ENCODE results near the gene NAA40.

The NAA40 gene

GRCh38 chr11:63918507-63919191 is 20.2 kb upstream of the NAA40 start:
- H3K14ac ChIP-seq (ENCODE audit: low read length) = peak overlapping the region; percentile 78
- peak overlapping the region; percentile 69 for H3K4me2 ChIP-seq (ENCODE audit: insufficient read depth, low read length, poor library complexity, severe bottlenecking)
- peak overlapping the region; percentile 97 for H4K91ac ChIP-seq (ENCODE audit: low read depth, low read length, poor library complexity)
- peak overlapping the region; percentile 100 for H3K18ac ChIP-seq (ENCODE audit: low read length)
- peak overlapping the region; percentile 93 for H3K9ac ChIP-seq (ENCODE audit: low read depth, low read length, poor library complexity)
- H3K9me3 ChIP-seq (replicated peaks in 1 of 2; ENCODE audit: control insufficient read depth in 2 of 2, insufficient read depth in 1 of 2, low read depth in 1 of 2, low read length in 2 of 2) = peaks cover 0 to 5% of the 10 kb centered on the region in 2 donors
- H3K4me3 ChIP-seq (ENCODE audit: low read length in 2 of 2) = peak overlapping the region; percentile 24 to 66
- no CpG with 5 or more reads among the region's 9 CpGs for WGBS, 2 donors (ENCODE audit: extremely low coverage in 2 of 2, insufficient read length in 2 of 2, insufficient replicate concordance in 1 of 2)
- DNase-seq (ENCODE audit: low spot score) = no peak
- H2AK5ac ChIP-seq (ENCODE audit: low read depth, low read length) = peak overlapping the region; percentile 50
- H2BK12ac ChIP-seq (ENCODE audit: low read length) = peak overlapping the region; percentile 97
- peak overlapping the region; percentile 90 for H3K4ac ChIP-seq (ENCODE audit: low read length)
- peak overlapping the region; percentile 99 for H2BK5ac ChIP-seq (ENCODE audit: low read length)
- peak overlapping the region; percentile 81 for H2AFZ ChIP-seq (ENCODE audit: low read length)
- H3K4me1 ChIP-seq (ENCODE audit: control insufficient read depth in 2 of 2, insufficient read depth in 1 of 2, low read depth in 1 of 2, low read length in 2 of 2) = peaks cover 33 to 37% of the 10 kb centered on the region in 2 donors
- H2BK120ac ChIP-seq (ENCODE audit: low read depth, low read length) = peak overlapping the region; percentile 98
- peak overlapping the region; percentile 84 for H2BK15ac ChIP-seq (ENCODE audit: low read length)
- no peaks in the 10 kb centered on the region for H3K27me3 ChIP-seq (ENCODE audit: control insufficient read depth in 3 of 3, insufficient read depth in 3 of 3, low read depth in 1 of 3, low read length in 3 of 3)
- peak overlapping the region; percentile 87 for H3K23ac ChIP-seq (ENCODE audit: low read depth, low read length, poor library complexity)
- H4K8ac ChIP-seq (ENCODE audit: low read depth, low read length) = no peak overlapping the region
- peak overlapping the region; percentile 91 for H3K27ac ChIP-seq (replicated peaks; ENCODE audit: low read length)
- H3K36me3 ChIP-seq (replicated peaks in 1 of 2; ENCODE audit: control insufficient read depth in 2 of 2, insufficient read depth in 2 of 2, low read length in 2 of 2) = peaks cover 15 to 17% of the 10 kb centered on the region in 2 donors
- H3K79me1 ChIP-seq (ENCODE audit: low read depth, low read length) = peaks cover 19% of the 10 kb centered on the region

DNA sequence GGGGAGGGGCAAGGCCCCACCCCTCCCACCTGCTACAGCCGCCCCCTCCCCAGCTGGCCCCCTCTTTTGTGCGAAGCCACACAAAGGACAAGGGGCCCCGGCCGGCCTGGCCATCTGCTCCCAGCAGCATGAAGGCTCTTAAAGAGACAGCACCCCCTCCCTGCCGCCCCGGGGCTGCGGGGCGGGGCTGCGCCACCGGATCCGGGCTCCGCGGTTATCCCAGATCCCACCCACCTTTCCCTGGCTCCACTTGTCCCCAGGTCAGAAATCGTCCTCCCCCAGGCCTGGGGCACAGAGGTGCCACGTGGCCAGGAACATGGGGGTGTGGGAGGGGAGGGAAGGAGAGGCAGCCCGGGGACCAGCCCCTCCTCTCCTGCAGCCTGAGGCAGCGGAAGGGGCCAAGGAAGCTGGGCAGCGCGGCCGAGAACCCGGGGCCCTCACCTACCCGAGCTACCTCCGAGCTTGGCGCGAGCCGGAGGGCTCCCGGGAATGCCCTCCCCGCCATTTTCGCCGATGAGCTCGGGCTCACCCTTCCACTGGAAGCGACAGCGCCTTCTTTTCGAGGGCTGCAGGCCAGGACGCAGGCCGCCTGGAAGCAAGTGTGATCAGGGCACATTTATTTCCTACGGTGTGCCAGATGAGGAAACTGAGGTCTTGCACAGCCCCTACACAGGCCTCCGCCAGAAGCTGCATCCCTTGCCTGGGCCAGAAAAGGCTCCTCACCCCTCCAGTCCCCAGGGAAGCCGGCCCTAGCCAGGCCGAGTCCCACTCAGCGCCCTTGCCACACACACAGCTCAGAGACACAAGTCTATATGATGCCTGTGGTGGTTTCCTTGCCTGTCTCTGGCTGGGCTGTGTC is 19.3 kb upstream of the NAA40 start:
- H3K18ac ChIP-seq (ENCODE audit: low read length) = peak overlapping the region; percentile 99
- peaks cover 7 to 8% of the 10 kb centered on the region in 2 donors for H3K36me3 ChIP-seq (replicated peaks in 1 of 2; ENCODE audit: control insufficient read depth in 2 of 2, insufficient read depth in 2 of 2, low read length in 2 of 2)
- peak overlapping the region; percentile 70 for H4K8ac ChIP-seq (ENCODE audit: low read depth, low read length)
- peak; percentile 84 for DNase-seq (ENCODE audit: low spot score)
- H2AFZ ChIP-seq (ENCODE audit: low read length) = peak overlapping the region; percentile 81
- peak overlapping the region; percentile 64 for H3K4me2 ChIP-seq (ENCODE audit: insufficient read depth, low read length, poor library complexity, severe bottlenecking)
- no CpG with 5 or more reads among the region's 41 CpGs for WGBS, 2 donors (ENCODE audit: extremely low coverage in 2 of 2, insufficient read length in 2 of 2, insufficient replicate concordance in 1 of 2)
- H2AK5ac ChIP-seq (ENCODE audit: low read depth, low read length) = peak overlapping the region; percentile 100
- peaks cover 18% of the 10 kb centered on the region for H3K79me1 ChIP-seq (ENCODE audit: low read depth, low read length)
- peak overlapping the region; percentile 99 for H3K4ac ChIP-seq (ENCODE audit: low read length)
- peak overlapping the region; percentile 86 for H3K9ac ChIP-seq (ENCODE audit: low read depth, low read length, poor library complexity)
- H4K91ac ChIP-seq (ENCODE audit: low read depth, low read length, poor library complexity) = peak overlapping the region; percentile 47
- peaks cover 33 to 37% of the 10 kb centered on the region in 2 donors for H3K4me1 ChIP-seq (ENCODE audit: control insufficient read depth in 2 of 2, insufficient read depth in 1 of 2, low read depth in 1 of 2, low read length in 2 of 2)
- peak overlapping the region; percentile 100 for H2BK15ac ChIP-seq (ENCODE audit: low read length)
- H3K27me3 ChIP-seq (ENCODE audit: control insufficient read depth in 3 of 3, insufficient read depth in 3 of 3, low read depth in 1 of 3, low read length in 3 of 3) = no peaks in the 10 kb centered on the region
- H3K4me3 ChIP-seq (ENCODE audit: low read length in 2 of 2) = peak overlapping the region; percentile 16 to 66
- peak overlapping the region; percentile 28 for H3K14ac ChIP-seq (ENCODE audit: low read length)
- H3K23ac ChIP-seq (ENCODE audit: low read depth, low read length, poor library complexity) = peak overlapping the region; percentile 94
- H3K9me3 ChIP-seq (replicated peaks in 1 of 2; ENCODE audit: control insufficient read depth in 2 of 2, insufficient read depth in 1 of 2, low read depth in 1 of 2, low read length in 2 of 2) = peaks cover 0 to 5% of the 10 kb centered on the region in 2 donors
- H2BK120ac ChIP-seq (ENCODE audit: low read depth, low read length) = peak overlapping the region; percentile 100
- peak overlapping the region; percentile 99 for H2BK5ac ChIP-seq (ENCODE audit: low read length)
- H2BK12ac ChIP-seq (ENCODE audit: low read length) = peak overlapping the region; percentile 77
- H3K27ac ChIP-seq (replicated peaks; ENCODE audit: low read length) = peak overlapping the region; percentile 91

GRCh38 chr11:63920126-63920938 is 18.5 kb upstream of the NAA40 start:
- DNase-seq (ENCODE audit: low spot score) = no peak
- Histone ChIP-seq H3K79me1 (ENCODE audit: low read depth, low read length) (peaks cover 11% of the 10 kb centered on the region), H3K4me1 (ENCODE audit: control insufficient read depth in 2 of 2, insufficient read depth in 1 of 2, low read depth in 1 of 2, low read length in 2 of 2) (peaks cover 25 to 31% of the 10 kb centered on the region in 2 donors), H3K23ac (ENCODE audit: low read depth, low read length, poor library complexity) (peak overlapping the region; percentile 94), H2BK12ac (ENCODE audit: low read length) (peak overlapping the region; percentile 77), H3K9ac (ENCODE audit: low read depth, low read length, poor library complexity) (peak overlapping the region; percentile 86), H3K4me2 (ENCODE audit: insufficient read depth, low read length, poor library complexity, severe bottlenecking) (peak overlapping the region; percentile 64), H4K91ac (ENCODE audit: low read depth, low read length, poor library complexity) (peak overlapping the region; percentile 47), H2BK120ac (ENCODE audit: low read depth, low read length) (peak overlapping the region; percentile 100), H4K8ac (ENCODE audit: low read depth, low read length) (peak overlapping the region; percentile 55), H3K18ac (ENCODE audit: low read length) (peak overlapping the region; percentile 99), H3K27ac (replicated peaks; ENCODE audit: low read length) (peak overlapping the region; percentile 91), H2BK15ac (ENCODE audit: low read length) (peak overlapping the region; percentile 100), H3K36me3 (replicated peaks in 1 of 2; ENCODE audit: control insufficient read depth in 2 of 2, insufficient read depth in 2 of 2, low read length in 2 of 2) (no peaks in the 10 kb centered on the region), H3K14ac (ENCODE audit: low read length) (peak overlapping the region; percentile 28), H3K27me3 (ENCODE audit: control insufficient read depth in 3 of 3, insufficient read depth in 3 of 3, low read depth in 1 of 3, low read length in 3 of 3) (no peaks in the 10 kb centered on the region), H3K9me3 (replicated peaks in 1 of 2; ENCODE audit: control insufficient read depth in 2 of 2, insufficient read depth in 1 of 2, low read depth in 1 of 2, low read length in 2 of 2) (peaks cover 0 to 5% of the 10 kb centered on the region in 2 donors), H2AK5ac (ENCODE audit: low read depth, low read length) (peak overlapping the region; percentile 100), H2AFZ (ENCODE audit: low read length) (peak overlapping the region; percentile 81), H2BK5ac (ENCODE audit: low read length) (peak overlapping the region; percentile 98), H3K4me3 (ENCODE audit: low read length in 2 of 2) (peak overlapping the region in 1 of 2 donors; percentile 66), H3K4ac (ENCODE audit: low read length) (peak overlapping the region; percentile 99)
- WGBS, 2 donors (ENCODE audit: extremely low coverage in 2 of 2, insufficient read length in 2 of 2, insufficient replicate concordance in 1 of 2) = no CpG with 5 or more reads among the region's 22 CpGs
